ENCODE results near the gene ZNF202. TPM values are rescaled to one million over a fixed set of nuclear protein-coding genes. Genes with fewer than 3 reads are reported as not detected.

The ZNF202 gene
- total RNA-seq, 1 experiment from 2014 or later, result 14.6 TPM

- H3F3A ChIP-seq (ENCODE audit: low read length, unreplicated experiment), result no peaks in the 10 kb centered on the region
- CTCF ChIA-PET, result no interaction called here
- no peaks in the 10 kb centered on the region for H3K36me3 ChIP-seq (ENCODE audit: low read depth, low read length)
- H3K4me2 ChIP-seq (ENCODE audit: low read length), result no peak overlapping the region
- TF ChIP-seq EZH2 (IDR thresholded peaks at IDR 0.05; ENCODE audit: low read length, unreplicated experiment) (no peak), CTCF (conservative IDR thresholded peaks at IDR 0.05; ENCODE audit: low read depth, low read length) (no peak), EZH2phosphoT487 (IDR thresholded peaks at IDR 0.05; ENCODE audit: borderline replicate concordance, low read length) (no peak)
- H3K27ac ChIP-seq (ENCODE audit: low read length), result no peak overlapping the region
- no peak overlapping the region for H3K9ac ChIP-seq (ENCODE audit: low read length)
- no peak for ATAC-seq
- no peak for DNase-seq
- H3K27me3 ChIP-seq (ENCODE audit: low read length), result peaks cover 57% of the 10 kb centered on the region
- no peaks in the 10 kb centered on the region for H3K9me3 ChIP-seq (ENCODE audit: low read length)
- no TSS peak for BruUV-seq (replicated peaks)
- peaks cover 5% of the 10 kb centered on the region for H3K79me2 ChIP-seq (ENCODE audit: low read length)
- no peak overlapping the region for H2AFZ ChIP-seq (ENCODE audit: low read length)
- no peaks in the 10 kb centered on the region for H3K9me2 ChIP-seq (replicated peaks; ENCODE audit: low read length)
- POLR2A ChIA-PET (ENCODE audit: unreplicated experiment), result no interaction called here
- H3K4me3 ChIP-seq (ENCODE audit: low read length), result no peak overlapping the region
- intact Hi-C loops (cut with micrococcal nuclease), result no loop called here
- H4K20me1 ChIP-seq (ENCODE audit: low read length), result no peaks in the 10 kb centered on the region
- H3K4me1 ChIP-seq (ENCODE audit: insufficient read depth, low read length), result peaks cover 7% of the 10 kb centered on the region
These were observed 4.4 kb upstream of the ZNF202 start for GRCh38 chr11:123745764-123746451.

GRCh38 chr11:123742724-123743120 is 1.3 kb upstream of the ZNF202 start:
- Histone ChIP-seq H3K4me3 (ENCODE audit: low read length) (no peak overlapping the region), H4K20me1 (ENCODE audit: low read length) (no peaks in the 10 kb centered on the region; the same call in none of the 2 replicates), H3K27me3 (ENCODE audit: low read length) (peaks cover 35% of the 10 kb centered on the region), H3K4me1 (ENCODE audit: insufficient read depth, low read length) (peaks cover 18% of the 10 kb centered on the region), H3K9me2 (replicated peaks; ENCODE audit: low read length) (no peaks in the 10 kb centered on the region), H3K4me2 (ENCODE audit: low read length) (peak overlapping the region; percentile 86; the same call in 1 of the 2 replicates), H3K36me3 (ENCODE audit: low read depth, low read length) (peaks cover 23% of the 10 kb centered on the region), H3K9me3 (ENCODE audit: low read length) (no peaks in the 10 kb centered on the region), H3K27ac (ENCODE audit: low read length) (no peak overlapping the region), H3K9ac (ENCODE audit: low read length) (no peak overlapping the region), H2AFZ (ENCODE audit: low read length) (no peak overlapping the region), H3F3A (ENCODE audit: low read length, unreplicated experiment) (no peaks in the 10 kb centered on the region), H3K79me2 (ENCODE audit: low read length) (peaks cover 37% of the 10 kb centered on the region)
- ChIA-PET CTCF (no interaction called here), POLR2A (ENCODE audit: unreplicated experiment) (no interaction called here)
- BruUV-seq (replicated peaks), result no TSS peak
- intact Hi-C loops (cut with micrococcal nuclease), result no loop called here
- DNase-seq, result no peak
- TF ChIP-seq CTCF (conservative IDR thresholded peaks at IDR 0.05; ENCODE audit: low read depth, low read length), result no peak
- TF ChIP-seq EZH2phosphoT487 (IDR thresholded peaks at IDR 0.05; ENCODE audit: borderline replicate concordance, low read length), result no peak
- TF ChIP-seq EZH2 (IDR thresholded peaks at IDR 0.05; ENCODE audit: low read length, unreplicated experiment), result no peak
- no peak for ATAC-seq

- Histone ChIP-seq H3K27me3 (ENCODE audit: low read length) (peaks cover 29% of the 10 kb centered on the region), H2AFZ (ENCODE audit: low read length) (peak overlapping the region; percentile 94), H3K79me2 (ENCODE audit: low read length) (peaks cover 41% of the 10 kb centered on the region), H3K4me2 (ENCODE audit: low read length) (peak overlapping the region; percentile 86), H3K4me3 (ENCODE audit: low read length) (peak overlapping the region; percentile 94), H3K9me3 (ENCODE audit: low read length) (no peaks in the 10 kb centered on the region), H3K4me1 (ENCODE audit: insufficient read depth, low read length) (peaks cover 18% of the 10 kb centered on the region), H3K9me2 (replicated peaks; ENCODE audit: low read length) (no peaks in the 10 kb centered on the region), H3K36me3 (ENCODE audit: low read depth, low read length) (peaks cover 29% of the 10 kb centered on the region), H3F3A (ENCODE audit: low read length, unreplicated experiment) (no peaks in the 10 kb centered on the region), H4K20me1 (ENCODE audit: low read length) (no peaks in the 10 kb centered on the region; the same call in none of the 2 replicates), H3K27ac (ENCODE audit: low read length) (no peak overlapping the region), H3K9ac (ENCODE audit: low read length) (peak overlapping the region; percentile 94)
- DNase-seq (no peak), ATAC-seq (peak; percentile 6; the same call in 1 of the 2 replicates)
- POLR2A ChIA-PET (ENCODE audit: unreplicated experiment), result no interaction called here
- CTCF ChIA-PET, result no interaction called here
- intact Hi-C loops (cut with micrococcal nuclease), result no loop called here
- BruUV-seq (replicated peaks), result TSS peak; percentile 91
- no peak for TF ChIP-seq CTCF (conservative IDR thresholded peaks at IDR 0.05; ENCODE audit: low read depth, low read length)
- TF ChIP-seq EZH2 (IDR thresholded peaks at IDR 0.05; ENCODE audit: low read length, unreplicated experiment), result no peak
- TF ChIP-seq EZH2phosphoT487 (IDR thresholded peaks at IDR 0.05; ENCODE audit: borderline replicate concordance, low read length), result no peak
These were observed 717 bp upstream of the ZNF202 start for GRCh38 chr11:123742031-123742723.
